Activated T-helper 1 cell treated with anti-CD3 and anti-CD28 coated beads, Interleukin-2, amount 50 U/mL, for 16 hours (primary cell): Measurements from ENCODE around the gene NLRP6.
"Not testable (repeated sequence)": the region's sequence is repeated elsewhere in the genome, so short reads cannot be mapped to it uniquely, and the experiment has no call there.

Experiments
- DNase-seq, 2 donors: peaks; one replicate each; pipeline ENCODE4 v3.0.0-alpha.2; 2020; ENCODE audit warnings: low read depth in 1 of 2, low spot score in 1 of 2

Gene NLRP6

DNA sequence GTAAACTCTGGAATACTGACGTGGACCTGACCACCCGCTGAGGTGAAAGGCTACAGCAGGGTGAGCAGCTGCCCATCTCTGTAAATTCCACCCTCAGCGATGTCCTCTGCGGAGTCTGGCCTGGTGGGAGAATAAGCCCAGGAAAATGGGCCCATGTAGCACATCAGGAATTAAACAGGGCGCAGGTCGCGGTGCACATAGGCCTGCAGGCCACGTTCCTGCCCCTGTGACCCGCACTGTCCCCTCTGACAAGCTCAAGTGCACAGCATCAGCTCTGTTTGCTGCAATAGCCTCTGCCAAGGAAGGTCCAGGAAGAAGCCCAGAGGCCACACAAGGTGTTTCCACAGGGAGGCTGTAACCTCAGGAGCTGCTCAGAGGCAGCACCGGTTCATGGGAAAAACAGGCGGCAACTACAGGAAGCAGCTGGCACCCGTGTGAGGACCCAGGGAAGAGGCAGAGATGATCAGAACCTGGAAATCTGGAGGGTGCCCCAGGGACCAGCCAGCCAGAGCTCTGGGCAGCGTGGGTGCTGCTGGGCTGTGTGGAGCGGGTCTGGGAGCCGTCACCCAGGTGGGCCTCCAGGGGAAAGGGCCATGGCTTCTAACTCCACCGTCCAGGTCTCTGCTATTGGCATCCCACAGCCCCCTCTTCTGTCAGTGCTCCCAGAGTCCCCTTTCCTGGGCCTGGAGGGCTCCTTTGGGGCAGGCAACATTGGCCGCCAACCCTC, 28.6 kb downstream of the NLRP6 start:
- DNase-seq: no peak

DNA sequence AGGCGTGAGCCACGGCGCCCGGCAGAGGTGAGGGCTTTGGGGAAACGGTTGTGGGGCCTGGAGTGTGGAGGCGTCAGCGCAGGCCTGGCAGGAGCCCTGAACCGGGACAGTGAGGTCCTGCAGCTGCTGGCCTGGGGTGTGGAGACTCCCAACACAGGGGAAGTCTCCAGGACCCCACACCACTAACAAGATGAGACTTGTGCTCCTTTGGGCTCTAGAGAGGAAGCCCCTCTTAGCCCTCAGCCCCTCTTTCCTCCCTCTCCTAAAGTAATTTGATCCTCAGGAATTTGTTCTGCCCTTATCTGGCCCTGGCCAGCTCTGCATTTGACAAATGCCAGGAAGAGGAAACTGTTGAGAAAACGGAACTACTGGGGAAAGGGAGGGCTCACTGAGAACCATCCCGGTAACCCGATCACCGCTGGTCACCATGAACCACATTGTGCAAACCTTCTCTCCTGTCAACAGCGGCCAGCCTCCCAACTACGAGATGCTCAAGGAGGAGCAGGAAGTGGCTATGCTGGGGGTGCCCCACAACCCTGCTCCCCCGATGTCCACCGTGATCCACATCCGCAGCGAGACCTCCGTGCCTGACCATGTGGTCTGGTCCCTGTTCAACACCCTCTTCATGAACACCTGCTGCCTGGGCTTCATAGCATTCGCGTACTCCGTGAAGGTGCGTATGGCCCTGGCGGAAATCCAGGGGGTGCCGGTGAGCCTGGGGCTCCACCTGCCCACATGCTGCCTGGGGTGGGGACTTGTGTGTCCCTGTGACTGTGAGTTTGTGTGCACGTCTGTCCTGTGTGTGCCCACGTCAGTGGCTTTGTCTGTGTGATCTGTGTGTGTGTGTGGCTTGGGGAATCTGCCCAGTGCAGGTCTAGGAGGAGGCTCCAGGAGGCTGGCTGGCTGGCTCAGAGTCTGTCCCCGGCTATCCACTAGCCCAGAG, 29.8 kb downstream of the NLRP6 start, which contains the start of gene IFITM2:
TSS of gene IFITM2 (plus strand) at position 51 of the 943 bp plus-strand sequence. CDS start at position 428, 377 bp downstream.
- not testable (repeated sequence) for DNase-seq

DNA sequence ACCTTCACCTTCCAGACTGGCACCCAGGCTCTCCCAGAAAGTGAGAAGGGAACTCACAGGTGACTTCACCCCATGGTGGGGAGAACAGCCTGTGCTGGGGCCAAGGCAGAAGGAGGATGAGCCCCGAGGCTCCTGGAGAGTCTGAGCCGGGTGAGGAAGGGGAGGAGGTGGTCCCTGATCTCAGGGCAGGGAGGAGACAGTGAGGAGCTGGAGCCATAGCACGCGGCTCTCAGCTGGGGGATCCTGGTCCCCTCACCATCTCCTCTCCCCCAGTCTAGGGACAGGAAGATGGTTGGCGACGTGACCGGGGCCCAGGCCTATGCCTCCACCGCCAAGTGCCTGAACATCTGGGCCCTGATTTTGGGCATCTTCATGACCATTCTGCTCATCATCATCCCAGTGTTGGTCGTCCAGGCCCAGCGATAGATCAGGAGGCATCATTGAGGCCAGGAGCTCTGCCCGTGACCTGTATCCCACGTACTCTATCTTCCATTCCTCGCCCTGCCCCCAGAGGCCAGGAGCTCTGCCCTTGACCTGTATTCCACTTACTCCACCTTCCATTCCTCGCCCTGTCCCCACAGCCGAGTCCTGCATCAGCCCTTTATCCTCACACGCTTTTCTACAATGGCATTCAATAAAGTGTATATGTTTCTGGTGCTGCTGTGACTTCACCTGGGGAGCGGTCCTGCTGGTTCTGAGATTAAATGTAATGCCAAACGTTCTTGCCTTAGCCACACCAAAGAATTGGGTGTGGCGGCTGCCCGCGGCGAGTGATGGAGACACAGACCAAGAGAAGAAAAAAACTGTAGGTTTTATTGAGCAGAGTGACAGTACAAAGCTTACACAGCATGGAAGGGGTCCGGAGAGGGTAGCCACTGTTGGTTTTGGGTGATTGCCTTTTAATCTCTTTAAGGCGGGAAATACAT, 30.8 kb downstream of the NLRP6 start:
- DNase-seq: not testable (repeated sequence)

DNA sequence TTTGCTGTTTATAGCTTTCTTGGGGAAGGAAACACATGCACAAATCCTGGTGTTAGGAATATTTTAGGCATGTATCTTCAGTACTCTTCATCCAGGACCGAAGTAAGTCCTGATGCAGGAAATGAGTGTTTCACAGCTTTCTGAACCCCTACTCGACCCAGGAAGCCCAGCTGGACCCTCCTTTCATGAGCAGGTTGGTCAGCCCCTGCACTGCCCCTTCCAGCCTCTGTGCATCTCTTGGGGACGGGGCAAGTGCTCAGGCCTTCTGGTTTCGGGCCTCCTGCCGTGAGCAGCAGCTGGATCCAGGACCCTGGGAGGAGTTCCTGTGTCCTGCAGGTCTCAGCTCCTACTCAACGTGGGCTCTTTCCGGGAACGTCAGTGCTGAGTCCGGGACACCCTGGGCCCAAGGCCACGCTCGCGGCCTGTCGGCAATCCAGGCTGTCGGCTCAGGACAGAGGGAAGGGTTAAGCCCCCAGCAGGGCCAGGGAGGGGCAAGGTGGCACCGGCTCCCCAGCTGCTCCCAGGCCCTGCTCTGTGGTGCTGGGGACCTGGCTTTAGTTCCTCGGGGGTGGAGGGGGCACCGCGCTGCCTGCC, 31.9 kb downstream of the NLRP6 start:
- DNase-seq: not testable (repeated sequence)

DNA sequence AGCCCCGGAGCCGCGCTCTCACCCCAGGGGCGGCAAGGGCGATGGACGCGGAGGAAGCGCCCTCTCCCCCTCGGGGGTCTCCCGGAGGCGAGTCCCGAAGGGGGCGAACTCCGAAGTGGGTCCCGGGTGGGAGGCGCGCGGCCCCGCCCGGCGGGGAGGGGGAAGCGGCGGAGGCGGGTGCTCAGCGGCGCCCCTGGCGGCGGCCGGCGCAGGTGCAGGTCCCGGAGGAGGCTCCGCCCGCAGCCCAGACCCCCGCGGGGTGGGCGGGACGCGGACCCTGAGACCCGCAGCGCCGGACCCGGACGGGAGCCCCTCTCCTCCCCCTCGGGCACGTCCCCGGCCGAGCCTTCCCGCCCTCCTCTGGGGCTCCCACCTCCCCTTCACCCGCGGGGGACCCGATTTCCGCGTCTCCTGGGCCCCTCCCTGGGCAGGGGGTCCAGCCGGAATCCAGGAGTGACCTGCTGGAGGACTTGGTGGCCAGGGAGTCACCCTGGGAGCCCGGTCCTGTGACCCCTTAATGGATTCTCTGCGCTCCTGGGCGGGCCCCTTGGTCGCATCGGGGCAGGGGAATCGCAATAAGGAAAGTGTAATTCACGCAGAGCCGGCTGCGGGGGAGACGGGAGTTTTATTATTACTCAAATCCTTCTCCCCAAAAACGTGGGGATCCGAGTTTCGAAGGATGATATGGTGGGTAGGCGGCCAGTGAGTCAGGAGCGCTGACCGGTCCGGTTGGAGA, 33.0 kb downstream of the NLRP6 start:
- DNase-seq: not testable (repeated sequence)

DNA sequence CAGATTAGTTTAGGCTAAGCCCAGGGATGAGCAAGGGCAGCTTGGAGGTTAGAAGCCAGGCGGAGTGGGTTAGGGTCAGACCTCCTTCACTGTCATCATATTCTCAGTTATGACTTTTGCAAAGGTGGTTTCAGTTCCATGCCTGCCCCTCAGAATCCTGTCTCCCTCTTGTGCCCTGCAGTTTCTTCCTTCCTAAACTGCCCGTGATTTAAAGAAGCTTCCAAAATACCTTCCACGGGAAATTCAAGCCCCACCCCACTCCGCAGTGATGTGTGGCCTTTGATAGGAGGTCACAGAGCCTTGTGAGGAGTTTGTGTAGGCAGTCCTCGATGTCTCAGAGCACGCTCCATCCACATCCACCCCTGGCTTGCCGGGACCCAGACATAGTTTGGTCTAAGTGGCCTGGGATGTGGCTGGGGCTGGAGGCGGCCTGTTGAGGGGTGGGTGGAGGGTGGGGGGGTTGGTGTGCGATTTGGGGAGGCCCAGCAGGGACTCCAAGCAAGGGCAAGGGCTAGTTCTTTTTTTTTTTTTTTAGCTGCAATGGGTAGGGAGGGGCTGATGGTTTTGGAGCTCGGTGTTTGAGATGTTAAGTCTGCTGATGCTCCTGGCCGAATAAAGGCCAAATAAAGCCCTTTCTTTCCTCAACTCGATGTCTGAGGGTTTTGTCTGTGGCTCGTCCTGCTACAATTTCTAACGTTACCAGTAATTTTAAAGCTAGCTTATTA, 34.0 kb downstream of the NLRP6 start:
- no peak for DNase-seq

DNA sequence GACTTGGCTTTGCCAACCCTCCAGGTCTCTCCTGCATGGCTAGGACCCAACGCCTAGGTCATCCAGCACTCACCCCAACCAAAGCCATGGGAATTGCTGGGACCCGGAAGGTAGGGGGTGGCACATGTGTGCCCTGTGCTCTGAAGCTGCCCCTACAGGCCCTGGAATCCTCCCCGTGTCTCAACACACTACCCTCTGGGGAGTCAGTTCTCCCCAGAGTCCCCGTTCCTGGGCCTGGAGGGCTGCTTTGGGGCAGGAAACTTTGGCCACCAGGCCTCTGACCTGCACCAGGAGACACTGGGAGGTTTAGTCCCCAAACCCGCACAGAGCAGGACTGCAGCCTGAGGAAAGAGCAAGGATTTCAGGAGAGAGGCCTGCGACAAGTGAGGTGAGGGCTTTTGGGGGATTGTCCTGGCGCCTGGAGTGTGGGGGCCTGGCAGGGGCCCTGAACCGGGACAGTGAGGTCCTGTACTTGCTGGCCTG, 35.1 kb downstream of the NLRP6 start:
- DNase-seq: no peak

DNA sequence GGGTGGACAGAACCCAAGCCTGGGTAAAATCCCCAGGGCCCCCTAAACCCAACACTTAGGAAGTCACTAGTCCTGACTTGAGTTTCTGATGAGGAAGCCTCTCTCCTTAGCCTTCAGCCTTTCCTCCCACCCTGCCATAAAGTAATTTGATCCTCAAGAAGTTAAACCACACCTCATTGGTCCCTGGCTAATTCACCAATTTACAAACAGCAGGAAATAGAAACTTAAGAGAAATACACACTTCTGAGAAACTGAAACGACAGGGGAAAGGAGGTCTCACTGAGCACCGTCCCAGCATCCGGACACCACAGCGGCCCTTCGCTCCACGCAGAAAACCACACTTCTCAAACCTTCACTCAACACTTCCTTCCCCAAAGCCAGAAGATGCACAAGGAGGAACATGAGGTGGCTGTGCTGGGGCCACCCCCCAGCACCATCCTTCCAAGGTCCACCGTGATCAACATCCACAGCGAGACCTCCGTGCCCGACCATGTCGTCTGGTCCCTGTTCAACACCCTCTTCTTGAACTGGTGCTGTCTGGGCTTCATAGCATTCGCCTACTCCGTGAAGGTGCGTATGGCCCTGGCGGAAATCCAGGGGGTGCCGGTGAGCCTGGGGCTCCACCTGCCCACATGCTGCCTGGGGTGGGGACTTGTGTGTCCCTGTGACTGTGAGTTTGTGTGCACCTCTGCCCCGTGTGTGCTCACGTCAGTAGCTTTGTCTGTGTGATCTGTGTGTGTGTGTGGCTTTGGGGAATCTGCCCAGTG, 35.8 kb downstream of the NLRP6 start, which contains the start of gene IFITM1:
TSS of gene IFITM1 (plus strand) at position 254 of the 767 bp plus-strand sequence. CDS start at position 385, 131 bp downstream.
- DNase-seq: no peak

DNA sequence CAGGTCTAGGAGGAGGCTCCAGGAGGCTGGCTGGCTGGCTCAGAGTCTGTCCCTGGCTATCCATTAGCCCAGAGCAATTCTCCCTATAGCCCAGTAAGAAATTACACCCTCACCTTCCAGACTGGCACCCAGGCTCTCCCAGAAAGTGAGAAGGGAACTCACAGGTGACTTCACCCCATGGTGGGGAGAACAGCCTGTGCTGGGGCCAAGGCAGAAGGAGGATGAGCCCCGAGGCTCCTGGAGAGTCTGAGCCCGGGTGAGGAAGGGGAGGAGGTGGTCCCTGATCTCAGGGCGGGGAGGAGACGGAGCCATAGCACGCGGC, 36.3 kb downstream of the NLRP6 start:
- DNase-seq: not testable (repeated sequence)

DNA sequence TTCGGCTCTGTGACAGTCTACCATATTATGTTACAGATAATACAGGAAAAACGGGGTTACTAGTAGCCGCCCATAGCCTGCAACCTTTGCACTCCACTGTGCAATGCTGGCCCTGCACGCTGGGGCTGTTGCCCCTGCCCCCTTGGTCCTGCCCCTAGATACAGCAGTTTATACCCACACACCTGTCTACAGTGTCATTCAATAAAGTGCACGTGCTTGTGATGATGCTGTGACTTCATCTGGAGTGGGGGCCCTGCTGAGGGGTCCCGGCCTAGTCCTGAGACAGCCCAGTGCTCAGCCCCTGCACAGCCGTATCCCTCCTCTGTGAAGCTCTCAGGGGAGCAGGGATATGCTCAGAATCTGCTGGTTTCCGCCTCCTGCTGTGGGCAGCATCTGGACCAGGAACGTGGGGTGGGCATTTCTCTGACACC, 36.9 kb downstream of the NLRP6 start:
- no peak for DNase-seq

DNA sequence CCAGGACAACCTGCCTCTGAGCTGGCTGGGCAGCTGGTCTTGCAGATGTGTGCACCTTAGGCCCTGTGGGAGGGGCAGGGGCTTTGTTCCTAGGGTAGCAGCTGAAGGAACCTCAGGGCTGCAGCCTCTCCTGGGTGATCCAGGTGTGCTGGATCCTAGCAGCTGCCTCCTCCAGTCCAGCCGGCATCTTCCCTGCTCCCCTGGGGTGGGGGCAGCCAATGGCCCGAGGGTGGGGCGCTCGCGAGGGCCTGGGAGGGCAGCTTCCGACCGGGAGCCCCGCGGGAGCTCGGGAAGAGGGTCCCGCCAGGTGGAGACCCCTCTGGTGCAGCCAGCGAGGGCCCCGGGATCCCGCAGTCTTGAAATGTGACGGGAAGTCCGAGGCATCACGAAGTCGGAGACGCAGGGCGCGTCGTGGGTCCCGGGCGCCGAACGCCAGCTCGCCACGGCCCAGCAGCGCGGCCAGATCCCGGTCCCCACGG, 37.3 kb downstream of the NLRP6 start:
- DNase-seq: no peak

DNA sequence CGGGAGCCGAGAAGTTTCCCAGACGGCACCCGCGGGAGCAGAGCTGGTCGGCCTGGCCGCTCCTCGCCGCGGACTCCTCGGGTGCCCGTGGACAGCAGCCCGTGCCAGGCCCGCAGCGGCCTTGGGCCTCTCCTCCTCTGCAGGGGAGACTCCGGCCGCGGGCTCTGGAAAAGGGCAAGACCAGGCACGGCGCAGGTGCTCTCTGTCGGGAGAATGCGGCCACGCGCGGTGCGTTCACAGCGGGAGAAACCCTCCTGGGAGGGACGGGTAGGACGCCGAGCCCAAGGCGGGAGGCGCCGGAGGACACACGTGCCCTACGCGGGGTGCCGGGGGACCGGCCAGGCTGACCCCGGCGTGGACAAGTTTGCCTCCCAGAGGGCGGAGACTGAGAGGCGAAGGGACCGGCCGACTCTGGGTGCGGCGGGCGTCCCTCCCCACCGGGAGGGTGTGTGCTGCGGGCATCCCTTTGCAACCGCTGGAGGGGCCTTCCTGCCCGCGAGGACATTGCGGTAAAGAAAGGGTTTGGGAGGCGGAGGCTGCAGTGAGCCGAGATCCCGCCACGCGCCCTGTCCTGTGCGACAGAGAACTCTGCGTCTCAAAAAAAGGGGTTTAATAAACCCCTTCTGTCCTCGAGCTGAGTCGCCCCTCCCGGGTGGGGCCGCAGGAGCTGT, 38.0 kb downstream of the NLRP6 start:
- no peak for DNase-seq

DNA sequence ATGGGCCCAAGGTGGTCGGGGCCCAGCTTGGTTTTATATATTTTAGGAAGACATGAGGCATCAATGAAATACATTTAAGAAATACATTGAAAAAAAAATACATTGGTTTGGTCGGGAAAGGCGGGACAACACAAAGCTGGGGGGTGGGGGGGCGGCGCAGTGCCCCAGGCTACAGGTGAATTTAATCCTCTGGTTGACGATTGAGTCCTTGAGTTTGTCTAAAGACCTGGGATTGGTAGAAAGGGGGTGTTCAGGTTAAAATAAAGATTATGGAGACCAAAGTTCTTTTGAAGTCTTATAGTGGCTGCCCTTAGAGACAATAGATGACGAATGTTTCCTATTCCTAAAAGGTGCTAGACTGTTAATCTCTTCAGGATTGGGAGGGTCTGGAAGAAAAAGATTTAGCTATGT, 38.7 kb downstream of the NLRP6 start:
- DNase-seq: no peak

DNA sequence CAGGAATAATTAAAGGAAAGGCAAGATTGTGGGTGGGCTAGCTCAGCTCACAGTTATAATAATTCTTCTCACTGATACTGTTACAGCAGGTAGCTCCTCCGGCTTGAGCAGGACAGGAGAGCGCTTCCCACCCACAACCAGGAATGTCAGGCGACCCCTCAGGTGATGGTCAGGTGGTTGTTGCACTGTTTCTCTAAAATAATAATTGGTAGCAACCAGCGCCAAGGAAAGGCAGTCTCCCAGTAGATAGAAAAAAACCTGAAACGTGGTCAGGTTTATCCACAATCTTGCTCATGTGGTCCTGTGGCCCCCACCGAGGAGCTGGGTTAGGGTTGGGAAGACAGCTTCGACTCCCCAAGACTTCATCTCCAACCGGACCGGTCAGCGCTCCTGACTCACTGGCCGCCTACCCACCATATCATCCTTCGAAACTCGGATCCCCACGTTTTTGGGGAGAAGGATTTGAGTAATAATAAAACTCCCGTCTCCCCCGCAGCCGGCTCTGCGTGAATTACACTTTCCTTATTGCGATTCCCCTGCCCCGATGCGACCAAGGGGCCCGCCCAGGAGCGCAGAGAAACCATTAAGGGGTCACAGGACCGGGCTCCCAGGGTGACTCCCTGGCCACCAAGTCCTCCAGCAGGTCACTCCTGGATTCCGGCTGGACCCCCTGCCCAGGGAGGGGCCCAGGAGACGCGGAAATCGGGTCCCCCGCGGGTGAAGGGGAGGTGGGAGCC, 39.6 kb downstream of the NLRP6 start:
- not testable (repeated sequence) for DNase-seq

DNA sequence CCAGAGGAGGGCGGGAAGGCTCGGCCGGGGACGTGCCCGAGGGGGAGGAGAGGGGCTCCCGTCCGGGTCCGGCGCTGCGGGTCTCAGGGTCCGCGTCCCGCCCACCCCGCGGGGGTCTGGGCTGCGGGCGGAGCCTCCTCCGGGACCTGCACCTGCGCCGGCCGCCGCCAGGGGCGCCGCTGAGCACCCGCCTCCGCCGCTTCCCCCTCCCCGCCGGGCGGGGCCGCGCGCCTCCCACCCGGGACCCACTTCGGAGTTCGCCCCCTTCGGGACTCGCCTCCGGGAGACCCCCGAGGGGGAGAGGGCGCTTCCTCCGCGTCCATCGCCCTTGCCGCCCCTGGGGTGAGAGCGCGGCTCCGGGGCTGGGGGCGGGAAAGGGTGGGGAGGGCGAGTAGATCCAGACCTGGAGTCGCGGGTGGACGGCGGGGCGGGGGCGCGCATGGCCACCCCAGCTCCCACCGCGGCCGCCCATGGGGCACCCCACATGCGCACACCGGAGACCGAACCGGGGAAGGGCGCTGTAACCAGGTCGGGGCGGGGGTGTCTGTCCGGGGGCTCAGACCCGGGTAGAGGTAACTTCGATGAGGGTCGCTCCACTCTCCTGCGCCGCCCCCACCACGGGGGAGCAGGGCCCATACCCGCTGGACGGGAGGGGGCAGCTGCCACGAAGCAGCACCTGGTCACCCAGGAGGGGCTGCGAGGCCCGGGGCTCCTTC, 40.4 kb downstream of the NLRP6 start:
- not testable (repeated sequence) for DNase-seq
